Measurements from ENCODE around the gene ASB1.

Gene ASB1

GRCh38 chr2:238465487-238466242 lies 38.9 kb downstream of the ASB1 start:
- Histone ChIP-seq H3K27ac (ENCODE audit: low read depth, low read length) (no peak overlapping the region), H2AFZ (ENCODE audit: low read depth, low read length, severe bottlenecking) (no peak overlapping the region), H3K4me3 (ENCODE audit: insufficient read depth, low read length, poor library complexity, severe bottlenecking) (no peak overlapping the region), H3K36me3 (ENCODE audit: low read length) (no peaks in the 10 kb centered on the region), H3K9me3 (ENCODE audit: insufficient read depth, low read length) (no peaks in the 10 kb centered on the region), H3K27me3 (ENCODE audit: low read length) (no peaks in the 10 kb centered on the region), H3K9me2 (replicated peaks; ENCODE audit: insufficient read depth, low read length) (no peaks in the 10 kb centered on the region), H4K20me1 (ENCODE audit: low read depth, low read length) (no peaks in the 10 kb centered on the region), H3K4me2 (ENCODE audit: low read depth, low read length, poor library complexity, severe bottlenecking) (no peak overlapping the region), H3F3A (ENCODE audit: insufficient read depth) (no peaks in the 10 kb centered on the region), H3K9ac (ENCODE audit: low read length) (no peak overlapping the region), H3K79me2 (ENCODE audit: insufficient read depth, low read length) (no peaks in the 10 kb centered on the region)
- TF ChIP-seq EZH2phosphoT487 (conservative IDR thresholded peaks at IDR 0.05; ENCODE audit: low read length): no peak
- TF ChIP-seq, protein P1, sequence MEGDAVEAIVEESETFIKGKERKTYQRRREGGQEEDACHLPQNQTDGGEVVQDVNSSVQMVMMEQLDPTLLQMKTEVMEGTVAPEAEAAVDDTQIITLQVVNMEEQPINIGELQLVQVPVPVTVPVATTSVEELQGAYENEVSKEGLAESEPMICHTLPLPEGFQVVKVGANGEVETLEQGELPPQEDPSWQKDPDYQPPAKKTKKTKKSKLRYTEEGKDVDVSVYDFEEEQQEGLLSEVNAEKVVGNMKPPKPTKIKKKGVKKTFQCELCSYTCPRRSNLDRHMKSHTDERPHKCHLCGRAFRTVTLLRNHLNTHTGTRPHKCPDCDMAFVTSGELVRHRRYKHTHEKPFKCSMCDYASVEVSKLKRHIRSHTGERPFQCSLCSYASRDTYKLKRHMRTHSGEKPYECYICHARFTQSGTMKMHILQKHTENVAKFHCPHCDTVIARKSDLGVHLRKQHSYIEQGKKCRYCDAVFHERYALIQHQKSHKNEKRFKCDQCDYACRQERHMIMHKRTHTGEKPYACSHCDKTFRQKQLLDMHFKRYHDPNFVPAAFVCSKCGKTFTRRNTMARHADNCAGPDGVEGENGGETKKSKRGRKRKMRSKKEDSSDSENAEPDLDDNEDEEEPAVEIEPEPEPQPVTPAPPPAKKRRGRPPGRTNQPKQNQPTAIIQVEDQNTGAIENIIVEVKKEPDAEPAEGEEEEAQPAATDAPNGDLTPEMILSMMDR (IDR thresholded peaks at IDR 0.05; ENCODE audit: insufficient read depth, low read length, poor library complexity, severe bottlenecking): no peak

DNA sequence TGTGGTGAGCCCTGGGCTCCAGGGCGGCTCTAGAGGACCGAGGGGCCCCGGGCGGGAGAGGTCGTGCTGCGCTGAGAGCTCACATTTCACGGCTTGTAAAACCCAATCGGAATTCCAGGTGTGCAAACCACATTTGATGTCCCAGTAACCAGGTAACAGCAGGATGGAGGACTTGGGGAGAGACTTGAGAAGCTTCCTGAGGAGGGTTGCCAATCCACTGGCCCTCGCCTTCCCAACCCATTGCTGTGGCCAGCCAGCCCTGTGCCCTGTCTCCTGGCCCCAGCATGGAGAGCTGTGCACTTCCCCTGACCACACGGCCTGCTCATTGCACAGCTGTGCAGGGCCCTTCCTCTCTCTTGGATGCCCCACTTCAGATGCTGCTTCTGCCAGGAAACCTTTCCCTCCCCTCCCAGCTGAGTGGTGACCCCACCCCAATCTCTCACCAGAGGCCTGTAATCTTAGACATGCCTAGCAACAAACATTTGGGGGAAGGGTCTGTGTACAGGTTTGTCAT lies 39.6 kb downstream of the ASB1 start:
- Histone ChIP-seq H3K4me2 (ENCODE audit: low read depth, low read length, poor library complexity, severe bottlenecking) (no peak overlapping the region), H4K20me1 (ENCODE audit: low read depth, low read length) (no peaks in the 10 kb centered on the region), H3K79me2 (ENCODE audit: insufficient read depth, low read length) (no peaks in the 10 kb centered on the region), H3K36me3 (ENCODE audit: low read length) (no peaks in the 10 kb centered on the region), H3K27me3 (ENCODE audit: low read length) (no peaks in the 10 kb centered on the region), H3F3A (ENCODE audit: insufficient read depth) (no peaks in the 10 kb centered on the region), H3K27ac (ENCODE audit: low read depth, low read length) (no peak overlapping the region), H3K9me3 (ENCODE audit: insufficient read depth, low read length) (no peaks in the 10 kb centered on the region), H3K4me3 (ENCODE audit: insufficient read depth, low read length, poor library complexity, severe bottlenecking) (no peak overlapping the region), H3K9me2 (replicated peaks; ENCODE audit: insufficient read depth, low read length) (no peaks in the 10 kb centered on the region), H3K9ac (ENCODE audit: low read length) (no peak overlapping the region), H2AFZ (ENCODE audit: low read depth, low read length, severe bottlenecking) (no peak overlapping the region)
- no peak for TF ChIP-seq EZH2phosphoT487 (conservative IDR thresholded peaks at IDR 0.05; ENCODE audit: low read length)
- TF ChIP-seq, protein P1 (IDR thresholded peaks at IDR 0.05; ENCODE audit: insufficient read depth, low read length, poor library complexity, severe bottlenecking): no peak

GRCh38 chr2:238467062-238467461 lies 40.3 kb downstream of the ASB1 start:
- H3K27me3 ChIP-seq (ENCODE audit: low read length): no peaks in the 10 kb centered on the region
- H3K27ac ChIP-seq (ENCODE audit: low read depth, low read length): no peak overlapping the region
- no peak overlapping the region for H2AFZ ChIP-seq (ENCODE audit: low read depth, low read length, severe bottlenecking)
- TF ChIP-seq, protein P1 (IDR thresholded peaks at IDR 0.05; ENCODE audit: insufficient read depth, low read length, poor library complexity, severe bottlenecking): no peak
- TF ChIP-seq EZH2phosphoT487 (conservative IDR thresholded peaks at IDR 0.05; ENCODE audit: low read length): no peak
- H3K4me2 ChIP-seq (ENCODE audit: low read depth, low read length, poor library complexity, severe bottlenecking): no peak overlapping the region
- H3F3A ChIP-seq (ENCODE audit: insufficient read depth): no peaks in the 10 kb centered on the region
- no peak overlapping the region for H3K4me3 ChIP-seq (ENCODE audit: insufficient read depth, low read length, poor library complexity, severe bottlenecking)
- no peaks in the 10 kb centered on the region for H4K20me1 ChIP-seq (ENCODE audit: low read depth, low read length)
- no peaks in the 10 kb centered on the region for H3K9me2 ChIP-seq (replicated peaks; ENCODE audit: insufficient read depth, low read length)
- H3K36me3 ChIP-seq (ENCODE audit: low read length): no peaks in the 10 kb centered on the region
- no peaks in the 10 kb centered on the region for H3K79me2 ChIP-seq (ENCODE audit: insufficient read depth, low read length)
- H3K9me3 ChIP-seq (ENCODE audit: insufficient read depth, low read length): no peaks in the 10 kb centered on the region
- H3K9ac ChIP-seq (ENCODE audit: low read length): no peak overlapping the region

Measured in SU-DHL-6 (cell line).